ENCODE results near the gene GORASP2.

DNA sequence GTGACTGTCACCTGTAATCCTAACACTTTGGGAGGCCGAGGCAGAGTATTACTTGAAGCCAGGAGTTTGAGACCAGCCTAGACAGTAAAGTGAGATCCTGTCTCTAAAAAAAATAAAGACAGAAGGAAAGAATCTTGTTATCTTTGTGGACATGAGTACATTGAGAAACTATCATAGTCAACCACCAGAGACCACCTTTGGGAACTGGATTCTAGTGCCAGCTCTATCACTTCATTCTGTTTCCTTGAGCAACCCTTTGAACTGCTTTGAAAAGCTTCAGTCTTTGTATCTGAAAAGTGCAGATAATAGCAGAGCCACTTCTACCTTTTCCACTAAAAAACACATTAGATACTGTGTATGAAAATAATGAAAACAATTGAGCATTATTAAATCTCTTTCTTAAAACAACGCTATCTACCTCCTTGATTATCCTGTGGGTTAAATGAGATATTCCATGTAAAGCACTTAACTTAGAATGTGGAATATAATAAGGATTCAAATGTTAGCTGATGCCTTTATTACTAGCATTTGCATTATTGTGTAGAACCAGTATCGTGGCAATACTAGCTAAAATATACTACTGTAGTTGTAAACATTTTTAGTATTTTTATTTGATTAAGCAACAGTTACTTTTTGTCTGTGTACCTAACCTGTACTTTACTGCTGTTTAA lies 8.8 kb downstream of the GORASP2 start:
- TF ChIP-seq, protein P1, sequence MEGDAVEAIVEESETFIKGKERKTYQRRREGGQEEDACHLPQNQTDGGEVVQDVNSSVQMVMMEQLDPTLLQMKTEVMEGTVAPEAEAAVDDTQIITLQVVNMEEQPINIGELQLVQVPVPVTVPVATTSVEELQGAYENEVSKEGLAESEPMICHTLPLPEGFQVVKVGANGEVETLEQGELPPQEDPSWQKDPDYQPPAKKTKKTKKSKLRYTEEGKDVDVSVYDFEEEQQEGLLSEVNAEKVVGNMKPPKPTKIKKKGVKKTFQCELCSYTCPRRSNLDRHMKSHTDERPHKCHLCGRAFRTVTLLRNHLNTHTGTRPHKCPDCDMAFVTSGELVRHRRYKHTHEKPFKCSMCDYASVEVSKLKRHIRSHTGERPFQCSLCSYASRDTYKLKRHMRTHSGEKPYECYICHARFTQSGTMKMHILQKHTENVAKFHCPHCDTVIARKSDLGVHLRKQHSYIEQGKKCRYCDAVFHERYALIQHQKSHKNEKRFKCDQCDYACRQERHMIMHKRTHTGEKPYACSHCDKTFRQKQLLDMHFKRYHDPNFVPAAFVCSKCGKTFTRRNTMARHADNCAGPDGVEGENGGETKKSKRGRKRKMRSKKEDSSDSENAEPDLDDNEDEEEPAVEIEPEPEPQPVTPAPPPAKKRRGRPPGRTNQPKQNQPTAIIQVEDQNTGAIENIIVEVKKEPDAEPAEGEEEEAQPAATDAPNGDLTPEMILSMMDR (IDR thresholded peaks at IDR 0.05), result no peak
- no peak for TF ChIP-seq POLR2A (IDR thresholded peaks at IDR 0.05)
